Tibial nerve (tissue), 4 donors: ENCODE data around the gene SPATA25. TPM values are rescaled to one million over a fixed set of nuclear protein-coding genes. Genes with fewer than 3 reads are reported as not detected.
A peak's percentile ranks its signal among the peaks of the same experiment; 100 is the strongest.
"Not testable (repeated sequence)": the region's sequence is repeated elsewhere in the genome, so short reads cannot be mapped to it uniquely, and the experiment has no call there.

Source experiments
- DNase-seq, 2 donors: peaks; one replicate each; pipeline ENCODE4 v3.0.0-alpha.2; 2019; ENCODE audit warnings: low spot score in 2 of 2
- H3K27ac ChIP-seq, 4 donors: fragments of 200-600 bp; sonication (generic) in 3 of 4; one replicate each; pipeline ENCODE4 v1.5.1; 2017 to 2019; ENCODE audit warnings: mild to moderate bottlenecking in 1 of 4
- H3K27me3 ChIP-seq, 2 donors: fragments of 200-600 bp; sonication (generic) in 1 of 2; one replicate each; pipeline versions ENCODE4 v1.5.1 to v1.6.0; 2017 to 2019
- H3K36me3 ChIP-seq, 3 donors: fragments of 200-600 bp; sonication (generic); one replicate each; pipeline ENCODE4 v1.5.1; 2018 to 2019
- H3K4me1 ChIP-seq, 4 donors: fragments of 200-600 bp; sonication (generic) in 3 of 4; one replicate each; pipeline ENCODE4 v1.5.1; 2017 to 2019
- H3K4me3 ChIP-seq, 4 donors: fragments of 200-600 bp; sonication (generic) in 3 of 4; one replicate each; pipeline ENCODE4 v1.5.1; 2017 to 2019; ENCODE audit warnings: mild to moderate bottlenecking in 1 of 4, moderate library complexity in 1 of 4
- H3K9me3 ChIP-seq, 4 donors: fragments of 200-600 bp; sonication (generic) in 3 of 4; one replicate each; pipeline ENCODE4 v1.5.1; 2017 to 2019
- CTCF ChIP-seq, 5 experiments: fragments of 200-600 bp in 3 of 5; fragments of 450-650 bp in 2 of 5; sonication (generic) in 3 of 5; IDR thresholded peaks; one replicate each; pipeline ENCODE4 v1.5.1; 2016 to 2019; ENCODE audit warnings: antibody characterized with exemption in 5 of 5, mild to moderate bottlenecking in 3 of 5, moderate library complexity in 2 of 5
- EP300 ChIP-seq, 2 donors: sonication (generic); formaldehyde crosslinking; IDR thresholded peaks; one replicate each; pipeline ENCODE4 v1.6.1; 2017; ENCODE audit warnings: antibody characterized with exemption in 2 of 2, mild to moderate bottlenecking in 1 of 2
- POLR2A ChIP-seq, 2 donors: fragments of 450-650 bp; IDR thresholded peaks; one replicate each; pipeline ENCODE4 v1.6.1; 2017; ENCODE audit warnings: antibody characterized with exemption in 2 of 2, mild to moderate bottlenecking in 2 of 2, moderate library complexity in 2 of 2
- WGBS, 2 donors: methylation state at CpG; one replicate each; pipeline ENCODE4 v1.1.5; 2018; 5-methylcytosine and 5-hydroxymethylcytosine counted together
- total RNA-seq, 4 donors: library from RNA; depleted of rRNA; stranded (reverse); fragments of >200 nt; gene quantifications; one replicate each; pipeline ENCODE4 v1.1.0, GENCODE V29; 2016

SPATA25 gene
- 10 to 100 TPM in 1 of 4 donors, 1 to 10 TPM in 3; 2.6 to 18.3 (median 7.9) TPM for total RNA-seq

GRCh38 chr20:45887346-45887715, at the start of gene SPATA25:
SPATA25 (minus strand) TSS chr20:45887622; CDS start chr20:45887590, 32 bp downstream.
- H3K27ac ChIP-seq = no peak within 1 kb of the TSS
- no peaks in the 10 kb centered on the region for H3K27me3 ChIP-seq
- peaks cover 0 to 63% (median 3%) of the 10 kb centered on the region in 3 donors for H3K36me3 ChIP-seq
- WGBS, 2 donors = 90 to 93% methylated on average over 8 of the region's 8 CpGs
- TF ChIP-seq CTCF (IDR thresholded peaks at IDR 0.05) (no peak), EP300 (IDR thresholded peaks at IDR 0.05) (no peak), POLR2A (IDR thresholded peaks at IDR 0.05) (no peak)
- no peak for DNase-seq
- H3K4me1 ChIP-seq = peaks cover 0 to 56% (median 20%) of the 10 kb centered on the region in 4 donors
- H3K4me3 ChIP-seq = no peak within 1 kb of the TSS
- H3K9me3 ChIP-seq = no peaks in the 10 kb centered on the region

GRCh38 chr20:45935416-45936046, 48.1 kb upstream of the SPATA25 start:
- no peak for DNase-seq
- Histone ChIP-seq H3K27ac (peak overlapping the region; percentile 95 to 100 (median 100)), H3K9me3 (no peaks in the 10 kb centered on the region), H3K4me3 (peak overlapping the region; percentile 68 to 100 (median 95)), H3K4me1 (peaks cover 0 to 38% (median 17%) of the 10 kb centered on the region in 4 donors), H3K36me3 (peaks cover 8 to 42% (median 28%) of the 10 kb centered on the region in 3 donors), H3K27me3 (no peaks in the 10 kb centered on the region)
- no peak for TF ChIP-seq EP300 (IDR thresholded peaks at IDR 0.05)
- peak in 1 of 2 donors; percentile 8 for TF ChIP-seq POLR2A (IDR thresholded peaks at IDR 0.05)
- 5 to 9% methylated on average over 21 of the region's 21 CpGs for WGBS, 2 donors

GRCh38 chr20:45934586-45935415, 47.4 kb upstream of the SPATA25 start, which contains the start of gene PCIF1:
PCIF1 (plus strand) TSS chr20:45934683; CDS start chr20:45939000, 4,317 bp downstream.
- 0% methylated on average over 23 to 41 of the region's 102 CpGs for WGBS, 2 donors
- H3K27me3 ChIP-seq = no peaks in the 10 kb centered on the region
- H3K4me3 ChIP-seq = peak within 1 kb of the TSS; percentile 91 to 100 (median 99)
- H3K4me1 ChIP-seq = peaks cover 0 to 38% (median 17%) of the 10 kb centered on the region in 4 donors
- peaks cover 5 to 34% (median 21%) of the 10 kb centered on the region in 3 donors for H3K36me3 ChIP-seq
- no peaks in the 10 kb centered on the region for H3K9me3 ChIP-seq
- peak; percentile 96 to 98 for DNase-seq
- TF ChIP-seq EP300 (IDR thresholded peaks at IDR 0.05) (peak; percentile 59 to 100), CTCF (IDR thresholded peaks at IDR 0.05) (peak in 2 of 5 experiments; percentile 63 to 66), POLR2A (IDR thresholded peaks at IDR 0.05) (peak; percentile 89 to 99)
- peak within 1 kb of the TSS; percentile 100 for H3K27ac ChIP-seq

GRCh38 chr20:45934046-45934585, 46.7 kb upstream of the SPATA25 start:
- H3K4me3 ChIP-seq = peak overlapping the region; percentile 91 to 100 (median 99)
- peak overlapping the region; percentile 100 for H3K27ac ChIP-seq
- TF ChIP-seq POLR2A (IDR thresholded peaks at IDR 0.05) (no peak), CTCF (IDR thresholded peaks at IDR 0.05) (no peak), EP300 (IDR thresholded peaks at IDR 0.05) (no peak)
- peaks cover 5 to 27% (median 14%) of the 10 kb centered on the region in 3 donors for H3K36me3 ChIP-seq
- peaks cover 0 to 38% (median 17%) of the 10 kb centered on the region in 4 donors for H3K4me1 ChIP-seq
- H3K9me3 ChIP-seq = no peaks in the 10 kb centered on the region
- no peaks in the 10 kb centered on the region for H3K27me3 ChIP-seq
- peak; percentile 37 to 44 for DNase-seq
- WGBS, 2 donors = 0% methylated on average over 18 to 34 of the region's 34 CpGs

GRCh38 chr20:45933266-45934045, 46.0 kb upstream of the SPATA25 start:
- Histone ChIP-seq H3K4me3 (peak overlapping the region; percentile 91 to 100 (median 99)), H3K27me3 (no peaks in the 10 kb centered on the region), H3K27ac (peak overlapping the region; percentile 100), H3K36me3 (peaks cover 5 to 21% (median 9%) of the 10 kb centered on the region in 3 donors), H3K9me3 (no peaks in the 10 kb centered on the region), H3K4me1 (peaks cover 0 to 37% (median 17%) of the 10 kb centered on the region in 4 donors)
- WGBS, 2 donors = 20% methylated on average over 22 of the region's 22 CpGs
- TF ChIP-seq POLR2A (IDR thresholded peaks at IDR 0.05) = no peak
- peak in 1 of 5 experiments; percentile 32 for TF ChIP-seq CTCF (IDR thresholded peaks at IDR 0.05)
- TF ChIP-seq EP300 (IDR thresholded peaks at IDR 0.05) = no peak
- DNase-seq = peak; percentile 48 to 55

- not testable (repeated sequence) for H3K27ac ChIP-seq, H3K36me3 ChIP-seq, H3K9me3 ChIP-seq, DNase-seq, H3K4me3 ChIP-seq, H3K27me3 ChIP-seq
- H3K4me1 ChIP-seq = peaks cover 0 to 22% (median 15%) of the 10 kb centered on the region in 4 donors
- 94 to 95% methylated on average over 17 of the region's 17 CpGs for WGBS, 2 donors
Observed at GRCh38 chr20:45931680-45932079, 44.3 kb upstream of the SPATA25 start.
